GM10266 (cell line): Measurements from ENCODE around the gene SMAP2.
"Not testable (repeated sequence)": the region's sequence is repeated elsewhere in the genome, so short reads cannot be mapped to it uniquely, and the experiment has no call there.

Source experiments
- DNase-seq: peaks from one replicate; pipeline ENCODE4 v3.0.0; 2012; ENCODE audit errors: extremely low spot score
- TF ChIP-seq, protein P1 (sequence below): IDR thresholded peaks from 2 replicates; pipeline ENCODE4 v1.5.1; 2012; ENCODE audit warnings: mild to moderate bottlenecking, low read depth; ENCODE audit not compliant: control insufficient read depth, insufficient read depth; ENCODE audit errors: missing control alignments

SMAP2 gene

GRCh38 chr1:40373323-40374283 is at the start of gene SMAP2:
Gene SMAP2, plus strand, starts transcription at chr1:40373727. Its CDS starts 394 bp downstream, at chr1:40374121.
- TF ChIP-seq, protein P1, sequence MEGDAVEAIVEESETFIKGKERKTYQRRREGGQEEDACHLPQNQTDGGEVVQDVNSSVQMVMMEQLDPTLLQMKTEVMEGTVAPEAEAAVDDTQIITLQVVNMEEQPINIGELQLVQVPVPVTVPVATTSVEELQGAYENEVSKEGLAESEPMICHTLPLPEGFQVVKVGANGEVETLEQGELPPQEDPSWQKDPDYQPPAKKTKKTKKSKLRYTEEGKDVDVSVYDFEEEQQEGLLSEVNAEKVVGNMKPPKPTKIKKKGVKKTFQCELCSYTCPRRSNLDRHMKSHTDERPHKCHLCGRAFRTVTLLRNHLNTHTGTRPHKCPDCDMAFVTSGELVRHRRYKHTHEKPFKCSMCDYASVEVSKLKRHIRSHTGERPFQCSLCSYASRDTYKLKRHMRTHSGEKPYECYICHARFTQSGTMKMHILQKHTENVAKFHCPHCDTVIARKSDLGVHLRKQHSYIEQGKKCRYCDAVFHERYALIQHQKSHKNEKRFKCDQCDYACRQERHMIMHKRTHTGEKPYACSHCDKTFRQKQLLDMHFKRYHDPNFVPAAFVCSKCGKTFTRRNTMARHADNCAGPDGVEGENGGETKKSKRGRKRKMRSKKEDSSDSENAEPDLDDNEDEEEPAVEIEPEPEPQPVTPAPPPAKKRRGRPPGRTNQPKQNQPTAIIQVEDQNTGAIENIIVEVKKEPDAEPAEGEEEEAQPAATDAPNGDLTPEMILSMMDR = no peak
- peak; percentile 96 for DNase-seq

DNA sequence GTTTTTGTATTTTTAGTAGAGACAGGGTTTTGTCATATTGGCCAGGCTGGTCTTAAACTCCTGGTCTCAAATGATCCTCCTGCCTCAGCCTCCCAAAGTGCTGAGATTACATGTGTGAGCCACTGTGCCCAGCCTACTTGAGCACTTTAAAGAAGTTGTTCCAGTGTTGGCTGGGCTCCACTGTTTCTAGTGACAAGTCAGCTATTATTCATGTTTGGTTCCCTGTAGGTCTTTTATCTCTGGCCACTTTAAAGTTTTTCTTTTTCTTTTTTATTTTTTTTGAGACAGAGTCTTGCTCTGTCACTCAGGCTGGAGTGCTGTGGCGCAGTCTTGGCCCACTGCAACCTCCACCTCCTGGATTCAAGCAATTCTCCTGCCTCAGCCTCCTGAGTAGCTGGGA is 42.1 kb upstream of the SMAP2 start:
- DNase-seq = not testable (repeated sequence)

GRCh38 chr1:40332695-40333094 is 40.8 kb upstream of the SMAP2 start:
- TF ChIP-seq, protein P1 = no peak
- DNase-seq = no peak

DNA sequence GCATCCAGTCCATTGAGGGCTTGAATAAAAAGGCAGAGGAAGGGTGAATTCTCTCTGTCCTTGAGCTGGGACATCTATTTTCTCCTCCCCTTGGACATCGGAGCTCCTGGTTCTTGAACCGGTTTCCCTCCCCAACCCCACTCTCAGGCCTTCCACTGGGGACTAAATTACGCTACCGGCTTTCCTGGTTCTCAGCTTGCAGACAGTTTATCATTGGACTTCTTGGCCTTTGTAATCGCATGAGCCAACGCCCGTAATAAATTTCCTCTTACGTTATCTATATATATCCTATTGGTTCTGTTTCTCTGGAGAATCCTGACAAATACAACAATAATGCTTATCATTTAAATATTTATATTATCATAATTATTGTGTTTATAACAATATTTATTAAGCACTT is 36.1 kb upstream of the SMAP2 start:
- TF ChIP-seq, protein P1 = no peak
- no peak for DNase-seq

DNA sequence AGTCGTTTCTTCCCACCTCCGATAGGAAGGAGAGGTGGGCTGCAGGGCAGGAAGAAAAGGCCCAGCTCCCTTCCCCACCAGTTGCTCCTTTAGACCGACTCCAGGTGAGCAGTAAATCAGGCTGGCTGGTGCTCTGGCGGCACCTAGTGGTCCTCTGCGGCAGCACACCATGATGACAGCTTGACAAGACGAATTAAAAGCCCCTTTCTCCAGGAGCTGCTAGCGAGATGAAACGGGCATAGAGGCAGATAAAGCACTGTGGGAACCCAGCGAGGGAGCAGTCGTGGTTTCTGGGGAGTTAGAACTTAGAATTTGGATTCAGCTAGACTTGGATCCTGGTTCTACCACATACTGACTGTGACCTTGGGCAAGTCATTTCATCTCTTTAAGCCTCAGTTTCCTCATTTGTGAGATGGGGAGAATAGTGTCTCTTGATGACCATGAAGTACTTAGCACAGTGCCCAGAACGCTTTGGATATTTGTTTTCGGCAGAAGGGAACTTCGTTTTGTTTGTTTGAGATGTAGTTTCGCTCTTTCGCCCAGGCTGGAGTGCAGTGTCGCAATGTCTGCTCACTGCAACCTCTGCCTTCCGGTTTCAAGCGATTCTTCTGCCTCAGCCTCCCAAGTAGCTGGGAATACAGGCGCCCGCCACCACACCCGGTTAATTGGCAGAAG is 34.6 kb upstream of the SMAP2 start:
- DNase-seq = peak; percentile 77
- TF ChIP-seq, protein P1 = peak; percentile 99

GRCh38 chr1:40339420-40340323 is 33.9 kb upstream of the SMAP2 start:
- no peak for DNase-seq
- TF ChIP-seq, protein P1 = no peak
